GM12875 (cell line): Measurements from ENCODE around the gene PSMG4.

ENCODE experiments used
- H3K4me3 ChIP-seq: one replicate; pipeline ENCODE4 v1.5.1; 2011; ENCODE audit warnings: low read depth, low read length, control low read depth
- TF ChIP-seq, protein P1 (sequence below): IDR thresholded peaks from 2 replicates; pipeline ENCODE4 v1.5.1; 2011; ENCODE audit warnings: low read depth, mild to moderate bottlenecking, control low read depth, inconsistent platforms, low read length, moderate library complexity, borderline replicate concordance; ENCODE audit not compliant: insufficient read depth

The PSMG4 gene, protein sequence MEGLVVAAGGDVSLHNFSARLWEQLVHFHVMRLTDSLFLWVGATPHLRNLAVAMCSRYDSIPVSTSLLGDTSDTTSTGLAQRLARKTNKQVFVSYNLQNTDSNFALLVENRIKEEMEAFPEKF

DNA sequence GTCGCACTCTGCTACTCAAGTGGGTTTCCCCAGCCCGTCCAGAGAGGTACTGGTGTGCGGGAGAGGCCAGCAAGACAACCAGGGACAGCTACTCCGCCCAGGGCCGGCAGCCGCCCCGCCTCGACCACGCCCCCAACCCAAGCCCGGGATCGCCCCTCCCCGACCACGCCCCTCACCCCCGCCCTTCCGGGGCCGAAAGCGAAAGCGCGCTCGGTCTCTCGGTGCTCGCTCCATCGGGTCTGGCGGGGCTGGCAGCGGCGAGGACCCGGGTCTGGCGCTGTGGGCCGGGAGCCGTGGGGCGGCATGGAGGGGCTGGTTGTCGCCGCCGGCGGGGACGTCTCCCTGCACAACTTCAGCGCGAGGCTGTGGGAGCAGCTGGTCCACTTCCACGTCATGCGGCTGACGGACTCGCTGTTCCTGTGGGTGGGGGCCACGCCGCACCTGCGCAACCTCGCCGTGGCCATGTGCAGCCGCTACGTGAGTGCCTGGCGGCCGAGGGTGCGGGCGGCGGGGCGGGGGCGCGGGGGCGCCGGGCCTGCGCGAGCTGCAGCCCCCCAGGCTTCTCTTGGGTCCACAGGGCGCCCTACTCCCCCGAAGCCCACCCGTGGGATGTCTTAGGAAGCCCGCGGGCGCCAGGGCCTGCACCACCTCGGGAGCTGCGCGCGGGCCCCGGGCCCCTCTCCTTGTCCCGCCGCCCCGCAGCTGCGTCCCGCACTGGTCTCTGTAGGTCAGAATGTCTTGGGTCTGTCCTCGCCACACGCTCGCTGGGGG lies at the start of gene PSMG4:
Gene PSMG4 (plus strand): TSS at position 228 of the 771 bp plus-strand sequence. CDS start 76 bp downstream, at position 304.
- TF ChIP-seq, protein P1, sequence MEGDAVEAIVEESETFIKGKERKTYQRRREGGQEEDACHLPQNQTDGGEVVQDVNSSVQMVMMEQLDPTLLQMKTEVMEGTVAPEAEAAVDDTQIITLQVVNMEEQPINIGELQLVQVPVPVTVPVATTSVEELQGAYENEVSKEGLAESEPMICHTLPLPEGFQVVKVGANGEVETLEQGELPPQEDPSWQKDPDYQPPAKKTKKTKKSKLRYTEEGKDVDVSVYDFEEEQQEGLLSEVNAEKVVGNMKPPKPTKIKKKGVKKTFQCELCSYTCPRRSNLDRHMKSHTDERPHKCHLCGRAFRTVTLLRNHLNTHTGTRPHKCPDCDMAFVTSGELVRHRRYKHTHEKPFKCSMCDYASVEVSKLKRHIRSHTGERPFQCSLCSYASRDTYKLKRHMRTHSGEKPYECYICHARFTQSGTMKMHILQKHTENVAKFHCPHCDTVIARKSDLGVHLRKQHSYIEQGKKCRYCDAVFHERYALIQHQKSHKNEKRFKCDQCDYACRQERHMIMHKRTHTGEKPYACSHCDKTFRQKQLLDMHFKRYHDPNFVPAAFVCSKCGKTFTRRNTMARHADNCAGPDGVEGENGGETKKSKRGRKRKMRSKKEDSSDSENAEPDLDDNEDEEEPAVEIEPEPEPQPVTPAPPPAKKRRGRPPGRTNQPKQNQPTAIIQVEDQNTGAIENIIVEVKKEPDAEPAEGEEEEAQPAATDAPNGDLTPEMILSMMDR, result no peak
- peak within 1 kb of the TSS; percentile 79 for H3K4me3 ChIP-seq

DNA sequence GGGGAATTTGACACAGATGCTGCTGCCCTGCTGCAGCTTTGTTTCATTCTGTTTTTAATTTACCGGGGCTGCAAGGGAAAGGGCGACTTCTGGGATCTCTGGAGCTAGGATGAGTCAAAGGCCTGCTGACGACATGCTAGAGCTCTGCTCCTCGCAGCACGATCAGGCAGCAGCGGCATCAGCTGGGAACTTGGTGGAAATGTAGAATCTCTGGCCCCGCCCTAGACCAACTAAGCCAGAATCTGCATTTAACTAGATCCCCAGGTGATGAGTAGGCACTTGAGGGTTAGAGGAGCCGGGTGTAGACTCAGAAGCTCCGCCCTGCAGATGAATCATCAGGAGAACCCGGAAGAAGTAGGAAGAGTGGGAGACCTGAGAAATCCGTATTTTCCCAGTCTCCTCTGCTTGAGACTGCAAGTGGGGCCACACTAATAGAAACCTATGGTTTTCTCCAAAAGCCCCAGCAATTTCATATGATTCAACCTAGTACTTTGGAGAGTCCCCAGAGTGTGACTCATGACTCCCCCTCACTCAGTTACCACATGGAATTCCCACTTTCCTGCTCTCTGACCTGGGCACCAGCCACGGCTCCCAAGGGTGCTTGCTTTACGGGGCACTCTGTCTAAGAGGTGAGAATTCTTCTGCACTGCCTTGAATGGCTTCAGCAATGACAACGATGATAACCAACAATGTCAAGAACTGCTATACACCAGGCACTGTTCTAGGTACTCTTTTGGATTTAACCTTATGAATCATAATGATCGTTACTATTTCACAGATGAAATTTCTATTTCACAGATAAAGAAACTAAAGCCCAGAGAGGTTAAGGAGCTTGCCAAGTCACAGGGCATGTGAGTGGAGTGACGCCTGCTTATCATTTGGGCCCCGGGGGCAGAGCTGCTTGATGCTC lies 49.4 kb upstream of the PSMG4 start:
- no peak overlapping the region for H3K4me3 ChIP-seq
- TF ChIP-seq, protein P1, result no peak

DNA sequence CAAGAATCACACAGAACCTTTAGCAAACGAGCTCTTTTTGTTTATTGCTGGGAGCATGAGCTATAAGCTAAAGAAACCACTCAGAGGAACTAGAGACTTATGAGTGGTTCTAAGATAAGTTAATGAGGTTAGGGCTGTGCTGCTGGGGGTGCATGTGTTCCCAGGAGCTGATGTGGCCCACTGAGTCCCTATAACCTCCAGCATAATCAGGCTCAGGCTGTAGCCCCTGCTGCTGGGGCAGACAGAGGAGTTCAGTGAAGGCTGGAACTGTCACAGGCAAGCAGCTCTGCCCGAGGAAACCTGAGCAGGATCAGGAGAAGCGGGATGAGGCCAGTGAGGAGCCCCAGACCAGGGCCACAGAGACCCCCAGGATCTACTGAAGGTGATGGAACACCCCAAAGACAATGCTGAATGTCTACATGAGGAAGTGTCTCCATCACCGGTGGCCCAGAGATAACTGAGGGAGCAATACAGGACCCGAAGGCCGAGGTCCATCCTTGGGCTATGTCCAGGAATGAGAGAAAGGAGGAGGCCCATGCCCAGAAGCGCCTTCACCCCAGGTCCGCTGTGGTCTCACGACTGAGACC lies 48.6 kb upstream of the PSMG4 start:
- no peak overlapping the region for H3K4me3 ChIP-seq
- TF ChIP-seq, protein P1, result no peak

DNA sequence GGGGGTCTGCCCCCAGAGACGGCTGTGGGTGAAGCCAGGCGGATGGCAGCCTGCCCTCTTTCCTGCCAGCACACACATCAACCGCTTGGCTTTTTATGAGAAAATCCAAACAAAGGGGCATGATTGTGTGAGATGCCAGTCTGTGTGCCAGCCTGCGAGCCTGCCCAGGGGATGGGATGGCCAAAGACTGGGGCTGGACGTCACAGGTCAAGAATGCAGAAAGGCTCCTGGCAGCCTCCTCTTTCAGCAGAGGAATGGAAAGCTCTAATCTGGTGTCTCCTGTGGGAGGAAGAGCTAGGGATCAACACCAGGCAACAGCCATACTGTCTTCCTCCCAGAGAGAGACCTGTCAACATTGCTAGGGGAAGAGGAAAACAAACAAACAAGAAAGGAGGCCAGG lies 47.1 kb upstream of the PSMG4 start:
- TF ChIP-seq, protein P1, result no peak
- H3K4me3 ChIP-seq, result no peak overlapping the region

DNA sequence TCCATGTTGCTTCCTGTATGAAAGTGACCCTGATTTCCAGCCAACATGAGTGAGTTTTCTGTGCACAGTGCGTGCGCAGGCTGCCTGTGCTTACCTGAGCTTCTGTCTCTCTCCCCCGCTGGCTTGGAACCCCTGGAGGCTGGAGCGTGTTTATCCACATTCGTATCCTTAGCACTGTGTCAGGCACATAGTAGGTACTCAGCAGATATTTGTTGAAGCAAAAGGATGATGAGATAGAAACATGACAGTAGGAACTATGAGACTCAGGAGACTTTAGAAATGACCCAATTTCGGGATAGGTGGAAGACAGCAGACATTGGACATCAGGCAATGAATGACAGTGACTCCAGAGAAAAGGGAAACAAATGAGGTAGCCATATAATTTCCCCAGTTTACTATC lies 46.5 kb upstream of the PSMG4 start:
- no peak overlapping the region for H3K4me3 ChIP-seq
- TF ChIP-seq, protein P1, result no peak

DNA sequence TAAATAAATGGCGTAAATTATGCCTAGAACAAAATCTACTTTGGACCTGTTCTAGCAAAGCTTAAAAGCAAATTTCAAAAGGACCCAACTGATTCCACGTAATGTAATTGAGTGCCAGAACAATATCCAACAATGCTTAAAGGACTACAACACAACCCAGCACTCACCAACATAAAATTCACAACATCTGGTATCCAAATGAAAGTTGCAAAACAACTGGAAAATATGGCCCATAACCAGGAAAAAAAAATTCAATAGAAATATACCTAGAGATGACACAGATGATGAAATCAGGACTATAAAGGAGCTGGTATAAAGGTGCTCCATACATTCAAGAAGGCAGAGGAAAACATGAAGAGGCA lies 45.4 kb upstream of the PSMG4 start:
- TF ChIP-seq, protein P1, result no peak
- H3K4me3 ChIP-seq, result no peak overlapping the region
